GM13977 (cell line): ENCODE measurements around the gene PTGFRN.

Source experiments
- DNase-seq: peaks from one replicate; pipeline ENCODE4 v3.0.0; 2012; ENCODE audit warnings: low spot score
- in situ Hi-C: fragments of 300-500 bp; cut with MboI; formaldehyde crosslinking; loops from one replicate; pipeline ENCODE4 v1.12.0; 2022; ENCODE audit warnings: low sequenced_read_pairs, low pct_unique_long_range_greater_than_20kb, mixed read lengths, inconsistent platforms; ENCODE audit not compliant: unreplicated experiment
- TF ChIP-seq, protein P1 (sequence below): IDR thresholded peaks from 2 replicates; pipeline ENCODE4 v1.5.1; 2012; ENCODE audit warnings: mild to moderate bottlenecking, control low read depth; ENCODE audit not compliant: insufficient read depth; ENCODE audit errors: extremely low read depth, missing control alignments

The PTGFRN gene

DNA sequence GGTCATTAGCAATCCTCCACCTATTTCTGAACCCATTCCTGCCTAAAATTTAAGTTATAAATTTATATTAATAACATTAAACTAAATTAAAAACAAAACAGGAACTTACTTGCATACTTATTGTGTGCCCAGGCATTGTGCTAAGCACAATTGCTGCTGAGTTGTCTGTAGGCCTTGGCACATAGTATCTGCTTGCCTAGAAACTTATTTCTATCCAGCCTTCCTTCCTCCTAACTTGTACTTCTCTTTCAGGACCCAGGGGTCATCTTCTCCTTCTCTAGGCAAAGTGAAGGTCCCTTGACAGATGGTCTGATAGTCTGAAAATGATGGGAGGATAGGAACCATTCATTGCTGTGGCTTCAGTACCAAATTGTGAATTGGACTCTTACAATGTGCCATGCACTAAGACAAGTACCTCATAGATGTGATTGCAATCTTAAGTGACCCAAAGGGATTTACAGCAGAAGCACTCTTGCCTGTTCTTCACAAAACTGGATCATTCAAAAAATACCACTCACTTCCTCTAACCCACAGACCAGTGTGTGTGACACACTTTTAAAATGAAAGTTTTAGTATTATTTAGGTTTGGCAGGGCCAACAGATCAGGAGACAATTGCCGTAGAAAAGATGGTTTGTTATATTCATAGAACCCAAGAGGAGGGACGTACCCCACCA is 81.6 kb downstream of the PTGFRN start:
- no peak for DNase-seq
- in situ Hi-C loops, result no loop called here
- TF ChIP-seq, protein P1, sequence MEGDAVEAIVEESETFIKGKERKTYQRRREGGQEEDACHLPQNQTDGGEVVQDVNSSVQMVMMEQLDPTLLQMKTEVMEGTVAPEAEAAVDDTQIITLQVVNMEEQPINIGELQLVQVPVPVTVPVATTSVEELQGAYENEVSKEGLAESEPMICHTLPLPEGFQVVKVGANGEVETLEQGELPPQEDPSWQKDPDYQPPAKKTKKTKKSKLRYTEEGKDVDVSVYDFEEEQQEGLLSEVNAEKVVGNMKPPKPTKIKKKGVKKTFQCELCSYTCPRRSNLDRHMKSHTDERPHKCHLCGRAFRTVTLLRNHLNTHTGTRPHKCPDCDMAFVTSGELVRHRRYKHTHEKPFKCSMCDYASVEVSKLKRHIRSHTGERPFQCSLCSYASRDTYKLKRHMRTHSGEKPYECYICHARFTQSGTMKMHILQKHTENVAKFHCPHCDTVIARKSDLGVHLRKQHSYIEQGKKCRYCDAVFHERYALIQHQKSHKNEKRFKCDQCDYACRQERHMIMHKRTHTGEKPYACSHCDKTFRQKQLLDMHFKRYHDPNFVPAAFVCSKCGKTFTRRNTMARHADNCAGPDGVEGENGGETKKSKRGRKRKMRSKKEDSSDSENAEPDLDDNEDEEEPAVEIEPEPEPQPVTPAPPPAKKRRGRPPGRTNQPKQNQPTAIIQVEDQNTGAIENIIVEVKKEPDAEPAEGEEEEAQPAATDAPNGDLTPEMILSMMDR, result no peak

DNA sequence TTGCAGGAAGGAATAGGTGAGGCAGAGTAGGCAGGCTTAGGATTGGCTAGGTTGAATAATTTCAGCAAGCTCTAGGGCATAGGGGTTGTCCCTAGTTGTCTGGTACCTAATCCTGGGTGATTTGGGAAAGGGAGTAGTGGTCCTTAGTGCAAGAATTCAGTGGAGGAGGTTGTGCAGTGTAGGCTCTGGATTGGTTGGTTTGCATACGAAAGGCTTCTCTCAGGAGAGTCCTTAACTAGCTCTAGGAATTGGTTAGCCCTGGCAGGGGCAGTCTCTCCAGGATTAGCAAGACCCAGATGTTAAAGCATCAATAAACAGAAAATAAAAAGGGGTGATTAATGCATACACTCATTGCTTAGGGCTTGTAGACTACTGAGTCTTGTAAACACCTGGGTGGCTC is 82.2 kb downstream of the PTGFRN start:
- in situ Hi-C loops, result no loop called here
- DNase-seq, result no peak
- TF ChIP-seq, protein P1, result no peak

DNA sequence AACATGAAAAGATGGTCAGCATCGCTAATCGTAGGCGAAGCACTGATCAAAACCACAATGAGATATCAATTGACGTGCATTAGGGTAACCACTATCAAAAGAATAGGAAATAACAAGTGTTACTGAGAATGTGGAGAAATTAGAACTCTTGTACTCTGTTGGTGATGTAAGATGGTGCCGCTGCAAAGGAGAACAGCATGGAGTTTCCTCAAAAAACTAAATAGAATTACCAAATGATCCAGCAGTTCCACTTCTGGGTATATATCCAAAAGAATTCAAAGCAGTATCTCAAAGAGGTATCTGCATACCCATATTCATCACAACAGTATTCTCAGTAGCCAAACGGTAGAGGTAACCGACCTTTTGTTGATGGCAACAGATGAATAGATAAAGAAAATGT is 83.6 kb downstream of the PTGFRN start:
- TF ChIP-seq, protein P1, result no peak
- DNase-seq, result no peak
- in situ Hi-C loops, result no loop called here

DNA sequence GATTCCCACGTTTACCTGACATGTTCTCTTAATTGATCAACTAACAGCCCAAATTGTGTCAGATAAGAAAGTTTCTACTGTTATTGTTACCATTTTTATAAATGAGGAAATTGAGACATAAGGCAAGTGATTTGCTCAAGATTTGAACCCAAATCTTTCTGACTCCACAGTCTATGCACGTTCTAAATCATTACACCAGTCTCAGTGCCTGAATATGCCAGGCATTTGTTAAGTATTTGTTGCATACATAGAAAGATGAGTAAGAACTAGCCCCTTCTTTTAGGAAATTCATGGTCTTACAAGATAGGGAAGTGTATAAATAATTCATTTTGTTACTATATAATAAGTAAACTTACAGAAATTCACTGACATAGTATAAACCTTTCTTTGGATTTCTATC is 84.7 kb downstream of the PTGFRN start:
- TF ChIP-seq, protein P1, result no peak
- DNase-seq, result no peak
- in situ Hi-C loops, result no loop called here

DNA sequence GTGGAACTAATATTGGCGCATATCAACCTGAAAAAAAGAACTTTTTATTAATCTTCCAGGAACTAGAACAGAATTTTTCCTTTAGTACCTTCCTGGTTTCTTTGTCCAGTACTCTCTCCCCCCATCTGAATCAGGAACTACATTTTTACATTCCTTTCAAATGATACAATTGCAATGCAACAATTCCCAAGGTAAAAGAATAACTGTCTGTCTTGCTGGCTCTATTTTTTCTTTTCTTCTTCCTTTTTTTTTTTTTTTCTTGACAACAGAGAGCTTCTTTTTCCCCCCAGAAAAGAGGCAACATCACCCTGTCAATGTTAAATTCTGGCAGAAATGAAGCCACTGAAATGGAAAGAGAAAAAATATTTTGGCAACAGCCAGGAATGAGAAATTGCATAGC is 87.3 kb downstream of the PTGFRN start:
- in situ Hi-C loops, result no loop called here
- TF ChIP-seq, protein P1, result no peak
- no peak for DNase-seq

DNA sequence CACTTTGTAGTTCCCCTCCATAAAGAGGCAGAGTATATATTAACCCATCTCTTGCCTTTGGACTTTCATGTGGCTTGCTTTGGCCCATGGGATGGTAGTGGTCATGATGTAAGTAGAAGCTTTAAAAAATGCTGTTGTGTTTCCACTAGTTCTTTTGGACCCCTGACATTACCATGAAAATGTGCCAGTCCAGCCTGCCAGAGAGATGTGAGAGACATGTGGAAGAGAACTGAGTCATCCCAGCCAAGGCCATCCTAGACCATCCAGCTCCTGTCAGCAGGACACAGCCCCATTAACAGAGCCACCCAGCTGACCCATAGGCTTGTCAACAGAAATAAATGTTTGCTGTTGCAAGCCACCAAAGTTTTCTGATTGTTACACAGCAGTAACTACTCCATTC is 87.9 kb downstream of the PTGFRN start:
- in situ Hi-C loops, result no loop called here
- TF ChIP-seq, protein P1, result no peak
- no peak for DNase-seq

DNA sequence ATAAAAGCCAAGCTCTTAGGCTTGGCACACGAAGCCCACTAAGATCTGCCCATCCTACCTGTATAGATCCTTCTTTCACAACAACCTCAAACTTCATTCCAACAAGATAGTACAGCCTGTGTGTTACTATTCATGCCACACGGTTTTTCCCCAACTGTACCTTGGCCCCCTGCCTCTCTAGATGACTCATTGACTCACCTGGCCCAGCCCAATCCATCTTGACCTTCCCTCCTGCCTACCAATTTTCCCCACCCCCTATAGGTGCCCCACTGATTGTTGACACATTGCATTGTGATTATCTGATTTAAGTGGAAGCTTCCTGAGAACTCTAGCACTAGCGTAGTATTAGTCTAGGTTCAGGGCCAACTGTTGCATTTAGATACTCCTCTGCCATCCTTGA is 89.9 kb downstream of the PTGFRN start:
- DNase-seq, result no peak
- in situ Hi-C loops, result no loop called here
- TF ChIP-seq, protein P1, result no peak
